GM23248 (cell line): ENCODE data around the gene GMEB2. TPM values are rescaled to one million over a fixed set of nuclear protein-coding genes. Genes with fewer than 3 reads are reported as not detected.

ENCODE experiments used
- DNase-seq: peaks from one replicate; pipeline ENCODE4 v3.0.0-alpha.2; 2015
- H2AFZ ChIP-seq: fragments of 200-600 bp; sonication (generic); 2 replicates; pipeline ENCODE4 v1.6.1; 2016; ENCODE audit warnings: antibody characterized with exemption
- H3F3A ChIP-seq: fragments of 200-600 bp; sonication (generic); 2 replicates; pipeline ENCODE4 v1.6.1; 2016; ENCODE audit warnings: mild to moderate bottlenecking, antibody characterized with exemption, mixed run types; ENCODE audit not compliant: insufficient read depth
- H3K27ac ChIP-seq: fragments of 200-600 bp; sonication (generic); 2 replicates; pipeline ENCODE4 v1.5.1; 2016; ENCODE audit warnings: mild to moderate bottlenecking
- H3K27me3 ChIP-seq: fragments of 200-600 bp; sonication (generic); replicated peaks from 2 replicates; pipeline ENCODE4 v1.6.1; 2016; ENCODE audit warnings: mild to moderate bottlenecking; ENCODE audit not compliant: insufficient read depth
- H3K36me3 ChIP-seq: fragments of 200-600 bp; sonication (generic); 2 replicates; pipeline ENCODE4 v1.6.1; 2016; ENCODE audit warnings: low read depth, mild to moderate bottlenecking
- H3K4me1 ChIP-seq: fragments of 200-600 bp; sonication (generic); 2 replicates; pipeline ENCODE4 v1.6.1; 2016; ENCODE audit warnings: mild to moderate bottlenecking; ENCODE audit not compliant: insufficient read depth
- H3K4me2 ChIP-seq: fragments of 200-600 bp; sonication (generic); one replicate; pipeline ENCODE4 v1.6.1; 2016; ENCODE audit warnings: mild to moderate bottlenecking; ENCODE audit not compliant: unreplicated experiment
- H3K4me3 ChIP-seq: fragments of 200-600 bp; sonication (generic); 2 replicates; pipeline ENCODE4 v1.5.1; 2016; ENCODE audit warnings: mild to moderate bottlenecking
- H3K79me2 ChIP-seq: fragments of 200-600 bp; sonication (generic); 2 replicates; pipeline ENCODE4 v1.6.1; 2016; ENCODE audit warnings: mild to moderate bottlenecking; ENCODE audit not compliant: insufficient read depth
- H3K9ac ChIP-seq: fragments of 200-600 bp; sonication (generic); 2 replicates; pipeline ENCODE4 v1.6.1; 2016; ENCODE audit warnings: mild to moderate bottlenecking
- H3K9me2 ChIP-seq: fragments of 200-600 bp; sonication (generic); 2 replicates; pipeline ENCODE4 v1.6.1; 2016; ENCODE audit warnings: mixed run types, mild to moderate bottlenecking, moderate library complexity; ENCODE audit not compliant: insufficient read depth
- H3K9me3 ChIP-seq: fragments of 200-600 bp; sonication (generic); one replicate; pipeline ENCODE4 v1.6.1; 2017; ENCODE audit warnings: low read depth
- H4K20me1 ChIP-seq: fragments of 200-600 bp; sonication (generic); 2 replicates; pipeline ENCODE4 v1.6.0; 2016; ENCODE audit not compliant: insufficient read depth
- EZH2 ChIP-seq: fragments of 200-600 bp; sonication (generic); IDR thresholded peaks from 2 replicates; pipeline ENCODE4 v1.6.1; 2018; ENCODE audit warnings: antibody characterized with exemption, mild to moderate bottlenecking; ENCODE audit not compliant: insufficient read depth, poor library complexity, severe bottlenecking
- EZH2phosphoT487 ChIP-seq: fragments of 200-600 bp; sonication (generic); IDR thresholded peaks from 2 replicates; pipeline ENCODE4 v1.6.1; 2018; ENCODE audit warnings: antibody characterized with exemption, moderate library complexity, mild to moderate bottlenecking, low read depth; ENCODE audit not compliant: insufficient read depth
- WGBS, 2 experiments: methylation state at CpG; one replicate each; pipeline ENCODE4 v1.1.6; 2015 to 2017; ENCODE audit warnings: low lambda C conversion rate in 2 of 2, low coverage in 1 of 2; ENCODE audit errors: missing lambda C conversion rate in 2 of 2; 5-methylcytosine and 5-hydroxymethylcytosine counted together
- in situ Hi-C: fragments of 300-500 bp; cut with MboI; formaldehyde crosslinking; loops from 2 replicates; pipeline ENCODE4 v1.15.0; 2020
- polyA plus RNA-seq: library from polyadenylated mRNA; unstranded; fragments of >200 nt; fragmentation: Nextera tagmentation; extraction: Ambion mirVana; gene quantifications from 2 replicates; pipeline ENCODE4 v1.2.1, GENCODE V29; 2016
- total RNA-seq: library from RNA; depleted of rRNA; stranded (reverse); fragments of >200 nt; shearing (Covaris generic); gene quantifications from 2 replicates; pipeline ENCODE4 v1.2.3, GENCODE V29; 2014

The GMEB2 gene
- total and polyA plus RNA-seq, 2 experiments from 2014 or later, result 7.8 to 13.6 TPM

DNA sequence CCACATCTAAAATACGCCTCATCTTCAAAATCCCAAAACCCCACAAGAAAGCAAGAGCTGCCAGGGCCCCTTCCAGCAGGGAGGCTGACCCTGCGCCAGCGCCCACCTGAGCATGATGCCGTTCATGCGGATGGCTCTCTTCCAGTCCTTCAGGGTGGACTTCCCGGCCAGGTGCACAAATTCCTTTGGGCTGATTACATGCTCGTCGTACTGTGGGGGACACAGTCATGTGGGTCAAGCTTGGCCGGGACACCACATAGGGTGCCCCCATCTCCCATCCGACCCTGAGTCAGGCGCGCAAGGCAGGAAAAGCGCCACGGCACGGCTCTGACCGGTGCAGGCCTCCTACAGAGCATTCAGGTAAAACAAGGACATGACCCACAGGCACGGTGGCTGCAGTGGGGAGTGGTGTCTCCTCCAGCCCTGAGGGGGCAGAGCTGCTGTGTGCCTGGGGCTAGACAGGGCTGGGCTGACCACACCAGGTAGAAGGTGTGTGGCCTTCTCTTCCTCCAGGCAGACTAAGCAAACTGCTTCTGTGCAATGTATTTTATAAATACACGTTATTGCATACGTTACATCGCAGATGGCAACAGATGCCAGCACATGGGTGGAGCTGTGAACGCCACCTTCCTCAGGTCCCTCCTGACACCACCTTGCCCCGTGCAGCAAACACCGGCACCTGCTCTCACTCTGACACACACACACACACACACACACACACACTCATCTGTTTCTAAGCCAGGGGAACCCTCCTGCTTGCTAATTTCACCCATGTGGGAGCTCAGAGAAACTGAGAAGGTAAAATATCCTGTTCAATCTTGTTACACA lies 29.0 kb downstream of the GMEB2 start:
- peaks cover 10% of the 10 kb centered on the region; the same call in 1 of the 2 replicates for H3F3A ChIP-seq
- 90 to 91% methylated on average over 22 to 23 of the region's 23 CpGs for WGBS, 2 experiments
- H2AFZ ChIP-seq, result no peak overlapping the region
- no peak overlapping the region for H3K27ac ChIP-seq
- no peaks in the 10 kb centered on the region for H3K9me2 ChIP-seq
- H3K27me3 ChIP-seq, result no peaks in the 10 kb centered on the region
- no peaks in the 10 kb centered on the region for H4K20me1 ChIP-seq
- DNase-seq, result no peak
- H3K4me3 ChIP-seq, result no peak overlapping the region
- no peak for TF ChIP-seq EZH2
- TF ChIP-seq EZH2phosphoT487, result no peak
- in situ Hi-C loops, result no loop called here
- H3K36me3 ChIP-seq, result peaks cover 21% of the 10 kb centered on the region
- no peak overlapping the region for H3K9ac ChIP-seq
- H3K9me3 ChIP-seq, result no peaks in the 10 kb centered on the region
- H3K4me1 ChIP-seq, result peaks cover 16% of the 10 kb centered on the region
- no peaks in the 10 kb centered on the region for H3K79me2 ChIP-seq
- H3K4me2 ChIP-seq, result no peak overlapping the region

- peaks cover 10% of the 10 kb centered on the region; the same call in 1 of the 2 replicates for H3F3A ChIP-seq
- H3K4me1 ChIP-seq, result peaks cover 16% of the 10 kb centered on the region
- TF ChIP-seq EZH2phosphoT487 (no peak), EZH2 (no peak)
- no peak overlapping the region for H2AFZ ChIP-seq
- H3K27ac ChIP-seq, result no peak overlapping the region
- no peak for DNase-seq
- no peaks in the 10 kb centered on the region for H3K27me3 ChIP-seq
- no peaks in the 10 kb centered on the region for H3K9me3 ChIP-seq
- H3K79me2 ChIP-seq, result no peaks in the 10 kb centered on the region
- in situ Hi-C loops, result no loop called here
- H3K9me2 ChIP-seq, result no peaks in the 10 kb centered on the region
- WGBS, 2 experiments, result 97 to 99% methylated on average over 6 of the region's 6 CpGs
- H4K20me1 ChIP-seq, result no peaks in the 10 kb centered on the region
- H3K4me3 ChIP-seq, result no peak overlapping the region
- H3K9ac ChIP-seq, result no peak overlapping the region
- H3K36me3 ChIP-seq, result peaks cover 13% of the 10 kb centered on the region
- H3K4me2 ChIP-seq, result no peak overlapping the region
These were observed 30.5 kb downstream of the GMEB2 start for GRCh38 chr20:63596423-63596822.

DNA sequence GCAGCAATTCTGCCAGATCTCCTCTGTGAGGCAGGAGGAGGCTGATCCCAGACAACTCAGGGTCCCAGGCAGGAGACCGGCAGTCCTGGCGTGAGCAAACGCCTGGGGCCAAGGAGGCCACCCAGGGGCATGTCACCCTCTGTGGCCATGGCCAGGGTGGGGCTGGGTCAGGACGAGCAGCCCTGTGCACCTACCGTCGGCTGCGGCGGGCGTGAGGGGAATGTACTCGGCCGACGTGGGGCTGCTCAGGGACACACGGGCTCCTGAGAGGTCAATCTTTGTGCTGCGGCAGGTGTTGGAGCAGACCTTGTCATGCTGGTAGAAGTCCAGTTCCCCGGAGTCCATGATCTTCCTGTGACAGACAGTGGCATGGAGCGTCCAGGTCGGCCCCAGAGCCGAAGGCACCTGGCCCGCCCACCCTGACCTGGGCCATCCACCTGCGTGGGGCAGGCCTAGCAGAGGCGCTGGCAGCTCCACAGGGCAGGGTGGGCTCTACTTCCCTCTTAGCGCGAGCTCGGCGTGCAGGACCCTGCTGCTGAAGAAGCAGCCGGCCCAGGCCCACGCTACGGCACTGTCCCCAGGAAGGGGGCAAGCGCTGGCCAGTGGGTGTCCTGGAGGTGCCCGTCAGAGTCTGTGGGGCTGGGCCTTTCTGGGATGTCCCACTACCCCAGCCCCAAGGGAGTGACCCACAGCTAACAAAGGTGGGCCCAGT lies 31.3 kb downstream of the GMEB2 start:
- no peak overlapping the region for H3K27ac ChIP-seq
- no peak overlapping the region for H3K4me2 ChIP-seq
- H3F3A ChIP-seq, result peaks cover 10% of the 10 kb centered on the region; the same call in 1 of the 2 replicates
- WGBS, 2 experiments, result 93 to 95% methylated on average over 28 to 30 of the region's 30 CpGs
- no peak overlapping the region for H2AFZ ChIP-seq
- H3K4me1 ChIP-seq, result peaks cover 16% of the 10 kb centered on the region
- DNase-seq, result no peak
- TF ChIP-seq EZH2phosphoT487 (no peak), EZH2 (no peak)
- H3K9ac ChIP-seq, result no peak overlapping the region
- in situ Hi-C loops, result no loop called here
- H3K27me3 ChIP-seq, result no peaks in the 10 kb centered on the region
- no peaks in the 10 kb centered on the region for H3K9me2 ChIP-seq
- no peak overlapping the region for H3K4me3 ChIP-seq
- no peaks in the 10 kb centered on the region for H4K20me1 ChIP-seq
- H3K9me3 ChIP-seq, result no peaks in the 10 kb centered on the region
- no peaks in the 10 kb centered on the region for H3K79me2 ChIP-seq
- H3K36me3 ChIP-seq, result peaks cover 9% of the 10 kb centered on the region; the same call in 1 of the 2 replicates

GRCh38 chr20:63594043-63594561 lies 32.8 kb downstream of the GMEB2 start:
- Histone ChIP-seq H3K9ac (no peak overlapping the region), H2AFZ (no peak overlapping the region), H3F3A (peaks cover 10% of the 10 kb centered on the region; the same call in 1 of the 2 replicates), H3K27me3 (no peaks in the 10 kb centered on the region), H3K4me3 (no peak overlapping the region), H3K4me1 (peaks cover 12% of the 10 kb centered on the region), H3K36me3 (peaks cover 7% of the 10 kb centered on the region; the same call in 1 of the 2 replicates), H3K27ac (peak overlapping the region; percentile 62), H3K9me3 (no peaks in the 10 kb centered on the region), H3K9me2 (no peaks in the 10 kb centered on the region), H3K79me2 (no peaks in the 10 kb centered on the region), H3K4me2 (peak overlapping the region; percentile 2), H4K20me1 (no peaks in the 10 kb centered on the region)
- WGBS, 2 experiments, result 21% methylated on average over 10 of the region's 10 CpGs
- in situ Hi-C loops, result no loop called here
- peak; percentile 91 for DNase-seq
- no peak for TF ChIP-seq EZH2
- TF ChIP-seq EZH2phosphoT487, result 0 out of 2 replicates have a peak, but pooled peaks have one; percentile 35
